ENCODE data around the gene BRD9. TPM values are rescaled to one million over a fixed set of nuclear protein-coding genes. Genes with fewer than 3 reads are reported as not detected.
A peak's percentile ranks its signal among the peaks of the same experiment; 100 is the strongest.
"Not testable (repeated sequence)": the region's sequence is repeated elsewhere in the genome, so short reads cannot be mapped to it uniquely, and the experiment has no call there.

BRD9 gene
- total RNA-seq, 2 donors from 2014 or later, result 27.6 to 42.9 TPM

DNA sequence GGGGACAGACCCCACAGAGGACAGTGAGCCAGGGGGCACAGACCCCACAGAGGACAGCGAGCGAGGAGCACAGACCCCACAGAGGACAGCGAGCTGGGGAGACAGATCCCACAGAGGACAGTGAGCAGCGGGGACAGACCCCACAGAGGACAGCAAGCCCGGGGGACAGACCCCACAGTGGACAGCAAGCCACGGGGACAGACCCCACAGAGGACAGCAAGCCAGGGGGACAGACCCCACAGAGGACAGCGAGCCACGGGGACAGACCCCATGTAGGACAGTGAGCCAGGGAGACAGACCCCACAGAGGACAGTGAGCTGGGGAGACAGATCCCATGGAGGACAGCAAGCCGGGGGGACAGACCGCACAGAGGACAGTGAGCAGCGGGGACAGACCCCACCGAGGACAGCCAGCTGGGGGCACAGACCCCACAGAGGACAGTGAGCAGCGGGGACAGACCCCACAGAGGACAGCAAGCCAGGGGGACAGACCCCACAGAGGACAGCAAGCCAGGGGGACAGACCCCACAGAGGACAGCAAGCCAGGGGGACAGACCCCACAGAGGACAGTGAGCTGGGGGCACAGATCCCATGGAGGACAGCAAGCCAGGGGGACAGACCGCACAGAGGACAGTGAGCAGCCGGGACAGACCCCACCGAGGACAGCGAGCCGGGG is 39.0 kb downstream of the BRD9 start:
- peak in 1 of 2 donors; percentile 19 for DNase-seq
- intact Hi-C loops (cut with DNase I, micrococcal nuclease); ATAC-seq: not testable (repeated sequence)

- intact Hi-C loops (cut with DNase I, micrococcal nuclease), result no loop called here
- ATAC-seq (no peak), DNase-seq (peak in 1 of 2 donors; percentile 15)
Measured at GRCh38 chr5:852431-853401, 39.9 kb downstream of the BRD9 start.

DNA sequence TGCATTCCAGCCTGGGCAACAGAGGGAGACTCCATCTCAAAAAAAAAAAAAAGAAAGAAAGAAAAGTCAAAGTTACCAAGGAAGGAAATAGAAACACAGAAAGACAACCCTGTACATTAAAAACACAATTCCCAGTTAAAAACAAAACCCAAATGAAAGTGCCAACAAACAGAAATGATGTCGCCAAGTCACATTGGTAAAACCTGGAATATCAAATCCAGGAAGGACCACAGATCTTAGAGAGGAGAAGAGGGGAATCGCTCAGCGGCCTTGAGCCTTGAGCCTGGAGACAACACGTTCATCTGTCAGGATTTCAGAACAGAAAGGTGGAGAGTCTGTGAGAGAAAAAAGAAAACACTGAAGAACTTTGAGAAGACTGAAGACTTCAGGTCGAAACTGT is 40.6 kb downstream of the BRD9 start:
- DNase-seq, result no peak
- intact Hi-C loops (cut with DNase I, micrococcal nuclease), result no loop called here
- ATAC-seq, result no peak

DNA sequence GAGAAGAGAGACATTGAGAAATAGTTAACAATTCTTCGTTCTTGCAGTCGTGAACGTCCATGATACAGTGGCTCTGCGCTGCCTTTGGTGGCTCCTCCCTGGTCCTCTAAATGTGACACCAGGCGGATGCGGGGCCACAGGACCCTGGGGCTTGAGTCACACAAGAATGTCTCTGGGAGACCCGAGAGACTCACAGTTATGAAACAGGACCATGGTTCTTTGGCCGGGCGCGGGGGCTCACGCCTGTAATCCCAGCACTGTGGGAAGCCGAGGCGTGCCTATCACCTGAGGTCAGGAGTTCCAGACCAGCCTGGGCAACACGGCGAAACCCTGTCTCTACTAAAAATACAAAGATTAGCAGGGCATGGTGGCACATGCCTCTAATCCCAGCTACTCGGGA is 41.0 kb downstream of the BRD9 start:
- ATAC-seq (no peak), DNase-seq (peak in 1 of 2 donors; percentile 18)
- intact Hi-C loops (cut with DNase I, micrococcal nuclease), result no loop called here

DNA sequence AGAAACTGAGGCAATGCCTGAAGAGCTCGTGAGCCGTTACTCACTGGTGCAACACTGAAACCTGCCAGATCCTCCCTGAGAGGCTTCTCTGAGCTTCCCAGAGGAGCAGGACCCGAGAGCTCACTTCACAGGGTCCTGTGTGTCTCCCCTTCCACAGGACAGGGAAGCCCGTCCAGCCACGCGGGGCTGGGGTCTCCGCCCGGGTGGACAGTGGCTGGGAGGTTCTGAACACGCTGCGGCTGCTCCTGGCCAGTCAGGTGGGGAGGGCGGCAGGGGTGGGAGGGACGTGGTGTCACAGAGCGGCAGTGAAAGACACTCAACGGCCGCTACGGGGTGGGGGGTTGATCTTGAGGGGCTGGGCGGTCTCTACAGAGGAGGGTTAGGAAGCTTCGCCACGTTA is 41.5 kb downstream of the BRD9 start:
- no peak for ATAC-seq
- peak in 1 of 2 donors; percentile 13 for DNase-seq
- intact Hi-C loops (cut with DNase I, micrococcal nuclease), result no loop called here

GRCh38 chr5:850511-851006 is 42.0 kb downstream of the BRD9 start, which contains the start of gene ZDHHC11:
ZDHHC11 (minus strand) TSS chr5:850986; CDS start chr5:850602, 384 bp downstream.
- ATAC-seq (peak; percentile 69), DNase-seq (peak in 1 of 2 donors; percentile 29)
- intact Hi-C loops (cut with DNase I, micrococcal nuclease), result no loop called here

DNA sequence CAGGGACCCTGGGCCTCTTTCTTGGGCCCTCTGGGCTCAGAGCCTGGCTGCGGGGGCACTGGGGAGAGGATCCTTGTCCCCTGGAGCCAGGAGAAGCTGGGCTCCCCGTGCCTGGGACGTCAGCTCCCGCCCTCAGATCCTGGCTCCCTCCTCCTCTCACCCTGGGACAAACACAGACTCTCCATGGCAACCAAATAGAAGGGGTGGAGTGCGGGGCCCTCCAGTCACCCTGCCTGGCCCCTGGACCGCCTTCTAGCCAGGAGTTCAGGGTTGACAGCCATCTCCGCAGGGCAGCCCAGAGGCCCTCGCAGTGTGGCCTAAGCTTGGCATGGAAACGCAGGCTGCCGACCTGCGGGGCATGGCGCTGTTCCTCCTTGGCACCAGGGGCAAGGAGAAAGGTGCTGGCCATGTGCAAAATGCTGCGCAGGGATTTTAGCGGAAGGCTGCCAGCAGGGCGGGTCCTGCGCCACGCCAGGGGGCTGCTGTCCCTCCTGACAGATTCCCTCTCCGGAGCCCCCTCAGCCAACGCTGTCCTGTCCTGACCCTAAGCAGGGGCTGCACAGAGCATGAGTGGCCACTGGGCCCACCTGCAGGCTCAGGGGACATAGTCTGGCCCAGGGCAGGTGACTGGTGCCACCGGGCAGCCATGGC is 42.8 kb downstream of the BRD9 start:
- DNase-seq (peak in 1 of 2 donors; percentile 44), ATAC-seq (peak; percentile 55)
- intact Hi-C loops (cut with DNase I, micrococcal nuclease), result no loop called here

- ATAC-seq, result no peak
- no peak for DNase-seq
- intact Hi-C loops (cut with DNase I, micrococcal nuclease), result no loop called here
Measured at GRCh38 chr5:848671-849111, 43.9 kb downstream of the BRD9 start.

DNA sequence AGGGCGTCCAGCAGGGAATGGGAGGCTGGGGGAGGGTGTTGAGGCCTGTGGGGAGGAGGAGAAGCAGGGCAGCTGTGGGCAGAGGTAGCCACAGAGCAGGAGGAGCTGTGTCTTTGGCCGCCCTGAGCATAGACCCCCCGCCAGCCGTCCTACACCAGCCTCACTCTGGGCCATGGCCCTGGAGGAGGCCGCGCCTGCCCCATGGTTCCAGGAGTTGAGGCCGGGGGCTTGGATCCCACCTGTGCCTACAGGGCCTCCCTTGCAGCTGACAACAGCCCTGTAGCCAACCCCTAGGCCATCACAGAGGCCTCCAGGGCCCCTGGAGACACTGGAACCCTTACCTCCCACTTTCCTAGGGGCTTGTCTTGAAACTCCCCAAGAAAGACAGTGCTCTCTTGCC is 44.9 kb downstream of the BRD9 start:
- DNase-seq, result peak in 1 of 2 donors; percentile 19

DNA sequence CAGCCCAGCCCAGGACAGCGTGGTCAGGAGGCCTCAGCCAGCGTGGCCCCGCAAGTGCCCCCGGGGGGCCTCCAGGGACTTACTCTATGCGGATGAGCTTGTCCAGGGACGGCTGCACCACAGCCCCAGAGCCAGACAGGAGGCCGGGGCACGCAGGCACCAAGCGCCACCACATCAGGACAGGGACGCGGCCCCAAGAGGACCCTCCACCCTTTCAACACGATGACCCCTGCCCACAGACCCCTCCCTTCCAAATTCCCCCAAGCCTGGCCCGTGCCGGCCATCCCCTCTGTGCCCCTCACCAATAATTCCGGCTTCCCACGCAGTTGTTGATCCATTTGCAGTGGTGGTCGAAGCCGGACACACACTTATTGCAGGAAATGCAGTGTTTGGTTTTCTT is 45.4 kb downstream of the BRD9 start:
- DNase-seq, result peak; percentile 2 to 23
- ATAC-seq; intact Hi-C loops (cut with DNase I, micrococcal nuclease): not testable (repeated sequence)

More for the DNA sequence above, 44.9 kb downstream of the BRD9 start:
- ATAC-seq; intact Hi-C loops (cut with DNase I, micrococcal nuclease): not testable (repeated sequence)

- ATAC-seq; intact Hi-C loops (cut with DNase I, micrococcal nuclease): not testable (repeated sequence)
- peak; percentile 2 to 29 for DNase-seq
Measured at GRCh38 chr5:846602-847091, 46.0 kb downstream of the BRD9 start.

DNA sequence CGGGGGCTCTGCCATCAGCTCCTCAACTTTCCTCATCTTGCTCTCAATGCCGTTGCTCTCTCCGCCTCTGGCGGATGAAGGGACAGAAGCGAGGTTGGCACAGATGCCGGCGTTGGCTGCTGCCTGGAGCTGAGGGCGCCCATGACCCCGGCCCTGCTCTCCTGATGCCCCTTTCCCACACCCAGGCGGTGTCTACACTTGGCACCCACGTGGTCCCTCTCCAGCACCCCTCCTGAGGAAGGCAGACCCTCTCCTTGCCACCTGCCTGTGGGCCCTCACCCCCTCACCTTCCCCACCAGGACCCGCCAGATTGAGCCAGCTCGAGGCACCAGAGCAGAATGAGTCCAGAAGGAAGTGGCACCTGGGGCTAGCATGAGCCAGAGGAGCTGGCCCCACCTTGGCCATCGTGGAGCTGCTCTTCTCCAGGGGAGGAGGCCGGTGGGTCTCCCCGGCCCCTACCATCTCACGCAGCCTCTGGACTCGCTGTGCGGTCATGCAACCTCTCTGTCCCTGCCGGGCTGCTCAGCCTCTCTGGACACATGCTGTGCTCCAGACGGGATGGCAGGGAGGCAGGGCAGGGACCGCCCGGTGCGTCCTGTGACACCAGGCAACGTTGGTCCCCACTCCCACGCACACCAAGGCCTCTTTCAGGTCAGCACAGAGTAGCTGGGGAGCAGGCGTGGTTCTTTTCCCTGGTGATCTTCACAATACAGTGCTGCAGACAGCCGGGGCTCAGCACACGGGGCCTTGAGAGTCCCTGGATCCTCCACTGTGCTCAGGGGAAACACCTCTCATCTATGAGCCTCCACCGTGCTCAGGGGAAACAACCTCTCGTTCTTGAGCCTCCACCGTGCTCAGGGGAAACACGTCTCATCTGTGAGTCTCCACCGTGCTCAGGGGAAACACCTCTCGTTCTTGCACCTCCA is 46.7 kb downstream of the BRD9 start:
- ATAC-seq; DNase-seq; intact Hi-C loops (cut with DNase I, micrococcal nuclease): not testable (repeated sequence)

DNA sequence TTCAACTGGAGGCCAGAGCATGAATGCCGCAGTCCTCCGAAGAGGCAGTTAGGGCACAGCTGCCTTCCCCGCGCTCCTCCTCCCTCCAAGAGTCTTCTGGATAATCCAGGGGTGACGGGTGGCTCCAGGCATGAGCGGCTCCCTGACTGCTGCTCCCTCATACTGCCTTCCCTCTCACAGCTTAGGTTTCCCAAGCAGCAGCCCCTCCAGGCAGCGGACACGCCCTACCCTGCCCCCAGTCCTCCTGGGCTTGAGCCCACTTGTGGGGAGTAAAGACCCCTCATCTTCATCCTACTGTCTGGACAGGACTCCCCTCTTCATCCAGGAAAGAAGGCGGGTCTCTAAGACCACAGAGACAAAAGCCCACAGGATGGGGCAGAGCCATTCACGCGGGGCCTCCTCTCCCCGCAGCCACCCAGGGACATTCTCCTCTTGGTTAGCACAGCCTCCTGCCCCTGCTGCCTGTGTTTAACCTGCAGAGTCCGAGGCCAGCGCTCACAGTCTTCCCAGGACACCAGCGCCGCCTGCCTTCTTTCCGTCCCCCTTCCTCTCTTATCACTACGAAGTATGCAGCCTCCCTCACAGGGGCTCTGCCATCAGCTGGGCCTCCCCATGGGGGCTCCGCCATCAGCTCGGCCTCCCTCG is 47.4 kb downstream of the BRD9 start:
- DNase-seq, result peak; percentile 1 to 18
- ATAC-seq; intact Hi-C loops (cut with DNase I, micrococcal nuclease): not testable (repeated sequence)

DNA sequence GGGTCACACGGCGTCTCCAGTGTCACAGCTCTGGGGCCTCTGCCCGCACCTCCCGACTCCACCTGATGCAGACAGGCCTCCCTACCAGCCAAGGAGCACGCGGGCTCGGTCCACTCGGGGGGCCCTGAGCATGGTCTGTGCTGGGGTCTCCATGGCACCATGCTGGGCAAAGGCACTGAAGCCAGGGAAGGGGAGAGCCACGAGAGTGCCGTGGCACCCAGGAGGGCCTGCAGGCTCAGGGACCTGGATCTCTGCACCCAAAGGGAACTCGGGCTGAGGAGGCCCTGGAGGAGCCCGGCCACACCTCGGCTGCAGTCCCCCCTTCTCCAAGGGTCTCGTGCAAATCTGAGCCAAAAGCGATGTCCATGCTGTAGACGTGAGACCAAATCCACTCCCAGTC is 48.2 kb downstream of the BRD9 start:
- not testable (repeated sequence) for ATAC-seq
- peak in 1 of 2 donors; percentile 24 for DNase-seq
- intact Hi-C loops (cut with DNase I, micrococcal nuclease), result loop anchor here in 1 of 2 donors (5.0 kb wide), 1 partner anchor 97 kb away; no protein-coding TSS in a partner anchor

GRCh38 chr5:843926-844325 is 48.7 kb downstream of the BRD9 start:
- intact Hi-C loops (cut with DNase I, micrococcal nuclease), result loop anchor here in 1 of 2 donors (5.0 kb wide), 1 partner anchor 97 kb away; no protein-coding TSS in a partner anchor
- ATAC-seq, result not testable (repeated sequence)
- peak; percentile 2 to 23 for DNase-seq

DNA sequence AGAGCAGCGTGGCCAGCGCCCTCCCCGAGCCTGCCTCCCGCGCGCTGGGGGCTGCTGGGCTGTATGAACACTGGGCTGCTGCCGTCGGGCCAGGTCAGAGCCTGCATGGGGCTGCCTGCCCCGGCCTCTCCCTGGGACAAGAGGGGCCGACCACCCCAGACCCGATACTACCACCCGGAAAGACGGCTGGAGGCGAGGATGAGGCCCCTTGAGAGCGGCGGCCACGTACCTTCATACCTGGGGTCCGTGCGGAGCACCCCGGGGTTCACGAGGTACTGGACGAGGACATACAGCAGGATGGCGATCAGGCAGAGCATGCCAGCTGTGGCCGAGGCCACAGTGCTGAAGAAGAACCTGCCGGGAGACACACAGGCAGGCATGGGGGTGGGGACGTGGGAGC is 49.2 kb downstream of the BRD9 start:
- intact Hi-C loops (cut with DNase I, micrococcal nuclease), result loop anchor here in 1 of 2 donors (5.0 kb wide), 1 partner anchor 96 kb away; no protein-coding TSS in a partner anchor
- peak in 1 of 2 donors; percentile 24 for DNase-seq
- ATAC-seq, result not testable (repeated sequence)
